Measurements from ENCODE around the gene BEND5. TPM values are rescaled to one million over a fixed set of nuclear protein-coding genes. Genes with fewer than 3 reads are reported as not detected.

Gene BEND5
- total and polyA plus RNA-seq, 2 of the 8 experiments (the other 6 are each of a cell fraction or from before 2014, with no cell fraction given), result 3.8 to 7.5 TPM

GRCh38 chr1:48784301-48784700 is 7.6 kb upstream of the BEND5 start (continued):
- TF ChIP-seq CHD7 (IDR thresholded peaks at IDR 0.05; ENCODE audit: insufficient replicate concordance, low read length) (no peak), ATF3 (IDR thresholded peaks at IDR 0.05; ENCODE audit: insufficient read depth, low read depth, low read length) (no peak), SAP30 (IDR thresholded peaks at IDR 0.05; ENCODE audit: insufficient read depth, insufficient replicate concordance, low read length) (no peak), YY1 (IDR thresholded peaks at IDR 0.05; ENCODE audit: low read depth, low read length) (no peak), JUND (IDR thresholded peaks at IDR 0.05; ENCODE audit: low read length) (no peak), CEBPB (IDR thresholded peaks at IDR 0.05; ENCODE audit: low read depth, low read length) (no peak), CBX8 (IDR thresholded peaks at IDR 0.05; ENCODE audit: borderline replicate concordance, low read depth, low read length) (no peak), SP2 (IDR thresholded peaks at IDR 0.05; ENCODE audit: low read length) (no peak), KDM4A (IDR thresholded peaks at IDR 0.05; ENCODE audit: low read depth, low read length, severe bottlenecking) (no peak), KDM5A (IDR thresholded peaks at IDR 0.05; ENCODE audit: low read length) (no peak), ASH2L (IDR thresholded peaks at IDR 0.05; ENCODE audit: low read length) (no peak), CTBP2 (IDR thresholded peaks at IDR 0.05; ENCODE audit: borderline replicate concordance, insufficient read depth, insufficient read length, low read length) (no peak)

Data from H1 (cell line).